AG20443 (cell line): ENCODE data around the gene TMEM222.
"Not testable (repeated sequence)": the region's sequence is repeated elsewhere in the genome, so short reads cannot be mapped to it uniquely, and the experiment has no call there.

Experiments used
- DNase-seq: peaks from one replicate; pipeline ENCODE4 v3.0.0; 2012; ENCODE audit warnings: low spot score, mixed read lengths

The TMEM222 gene

DNA sequence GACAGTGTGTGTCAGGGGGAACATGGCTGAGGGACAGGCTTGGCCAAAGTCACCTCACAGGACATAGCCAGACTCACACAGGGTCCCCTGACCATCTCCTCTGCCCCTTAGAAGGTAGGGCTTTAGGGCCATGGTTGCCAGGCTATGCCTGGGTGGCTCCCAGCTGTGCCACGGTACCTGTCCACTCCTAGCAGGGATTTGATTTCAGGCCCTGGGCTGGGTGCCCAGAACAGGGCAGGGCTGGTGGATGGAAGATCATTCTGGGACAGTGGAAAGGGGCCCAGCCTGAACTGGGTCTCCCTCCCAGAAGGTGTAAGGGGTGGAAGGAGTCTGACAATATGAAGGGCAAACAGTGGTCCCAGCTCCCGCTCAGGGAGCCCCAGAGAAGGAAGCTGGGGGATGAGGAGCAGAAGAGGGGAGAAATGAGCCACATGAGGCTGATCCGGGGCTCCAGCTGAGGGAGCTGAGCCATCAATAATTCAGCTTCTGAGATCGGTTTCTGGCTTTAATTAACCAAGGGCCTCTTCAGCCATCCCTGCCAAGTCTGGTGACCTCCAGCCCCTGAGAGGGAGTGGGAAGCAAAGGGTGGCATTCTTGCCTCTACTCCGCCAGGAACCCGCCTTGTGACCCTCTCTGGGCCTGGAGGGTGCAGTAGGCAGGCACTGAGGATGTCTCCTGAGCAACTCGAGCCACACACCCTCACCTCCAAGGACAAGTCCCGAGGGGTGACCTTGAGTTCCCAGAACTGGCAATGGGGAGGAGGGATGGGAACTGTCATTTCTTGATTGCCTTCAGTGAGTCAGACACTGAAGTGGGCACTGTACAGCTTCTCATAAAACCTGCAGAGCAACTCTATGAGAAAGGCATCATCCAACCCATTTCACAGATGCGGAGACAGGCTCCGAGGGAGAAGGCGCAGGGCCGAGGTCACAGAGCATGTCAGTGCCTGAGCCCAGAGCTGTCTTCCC is 59.1 kb downstream of the TMEM222 start:
- no peak for DNase-seq

DNA sequence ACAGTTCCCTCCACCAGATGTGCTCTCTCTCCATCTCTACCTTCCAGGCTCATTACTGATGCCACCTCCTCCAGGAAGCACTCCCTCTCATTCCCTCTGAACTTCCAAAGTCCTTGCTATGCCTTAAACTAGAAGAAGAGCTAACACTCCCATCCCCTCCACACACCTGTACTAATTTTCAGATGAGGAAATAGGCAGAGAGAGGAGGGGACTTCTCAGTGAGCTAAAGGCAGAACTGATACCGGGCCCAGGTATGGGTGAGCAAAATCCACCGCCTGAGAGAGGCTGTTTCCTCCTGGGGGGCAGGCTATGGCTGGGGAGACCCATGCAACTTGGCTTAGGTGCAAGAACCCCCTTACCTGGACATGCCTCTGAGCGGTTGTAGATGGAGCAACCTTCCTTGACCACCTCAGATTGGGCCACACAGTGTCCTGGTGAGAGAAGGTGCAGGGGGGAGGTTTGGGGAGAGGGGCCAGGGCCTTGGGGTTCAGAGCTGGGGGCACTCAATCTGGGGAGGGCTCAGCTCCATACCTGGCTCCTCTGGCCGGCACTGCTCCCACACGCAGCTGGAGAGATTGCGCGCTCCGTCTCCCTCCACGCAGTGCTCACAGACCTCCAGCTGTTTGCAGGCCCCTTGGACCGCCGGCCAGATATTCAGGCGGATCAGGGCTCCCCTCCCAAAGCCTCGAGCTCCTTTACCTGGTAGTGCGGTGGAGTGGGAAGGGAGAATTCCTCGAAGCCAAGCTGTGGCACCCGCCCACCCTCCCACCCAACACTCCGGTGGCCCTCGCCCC is 60.2 kb downstream of the TMEM222 start:
- DNase-seq: no peak

DNA sequence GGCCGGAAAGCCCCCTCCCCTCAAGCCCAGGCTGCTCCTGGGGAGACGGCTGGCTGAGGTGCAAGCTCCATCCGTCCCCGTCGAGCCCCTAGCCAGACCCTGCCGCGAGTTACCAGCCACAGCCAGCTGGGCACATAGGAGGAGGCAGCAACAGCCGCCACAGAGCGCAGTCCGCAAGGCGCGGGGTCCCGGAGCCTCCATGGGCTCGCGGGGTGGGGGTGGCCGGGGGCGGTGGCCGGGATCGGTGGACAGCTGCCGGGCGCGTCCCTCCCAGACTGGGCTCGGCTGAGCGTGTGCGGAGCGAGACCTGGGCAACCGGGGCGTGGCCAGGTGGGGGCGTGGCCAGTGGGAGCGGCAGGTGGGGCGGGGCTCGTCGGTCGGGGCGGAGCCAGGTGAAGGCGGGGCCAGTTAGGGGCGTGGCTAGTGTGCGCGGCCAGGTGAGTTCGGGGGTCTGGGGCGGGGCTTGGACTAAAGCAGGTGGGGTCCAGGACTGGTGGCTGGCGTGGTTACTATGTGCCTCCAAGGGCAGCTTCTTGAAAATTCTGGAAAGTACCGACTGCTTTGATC is 61.2 kb downstream of the TMEM222 start, which contains the start of gene CD164L2:
Gene CD164L2, minus strand, starts transcription at position 295 of the 567 bp plus-strand sequence. Its CDS starts 94 bp downstream, at position 201.
- no peak for DNase-seq

DNA sequence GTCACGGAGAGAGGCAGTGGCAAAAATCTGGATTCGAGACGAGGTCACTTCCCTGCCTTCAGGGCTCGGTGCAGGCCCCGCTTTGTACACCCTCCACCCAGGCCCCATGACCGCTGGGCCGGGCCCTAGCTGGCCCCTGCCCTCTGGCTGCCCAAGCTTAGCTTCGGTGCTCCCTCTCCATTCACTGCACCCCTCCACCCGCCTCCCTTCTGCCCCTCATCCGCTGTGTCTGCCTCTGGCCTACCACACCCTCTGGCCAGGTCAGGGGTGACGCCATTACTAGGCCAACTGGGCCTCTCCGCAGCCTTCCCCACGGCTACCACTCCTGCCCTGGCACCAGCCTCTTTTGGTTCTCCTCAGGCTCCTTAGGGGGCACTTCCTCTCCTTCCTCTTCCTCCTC is 61.7 kb downstream of the TMEM222 start:
- no peak for DNase-seq

DNA sequence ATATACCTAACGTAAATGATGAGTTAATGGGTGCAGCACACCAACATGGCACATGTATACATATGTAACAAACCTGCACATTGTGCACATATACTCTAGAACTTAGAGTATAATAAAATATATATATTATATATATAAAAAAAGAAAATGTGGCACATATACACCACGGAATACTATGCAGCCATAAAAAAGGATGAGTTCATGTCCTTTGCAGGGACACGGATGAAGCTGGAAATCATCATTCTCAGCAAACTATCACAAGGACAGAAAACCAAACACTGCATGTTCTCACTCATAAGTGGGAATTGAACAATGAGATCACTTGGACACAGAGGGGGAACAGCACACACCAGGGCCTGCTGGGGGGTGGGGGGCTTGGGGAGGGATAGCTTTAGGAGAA is 62.8 kb downstream of the TMEM222 start:
- not testable (repeated sequence) for DNase-seq
